H9 (cell line): Measurements from ENCODE around the gene SLC29A1. TPM values are rescaled to one million over a fixed set of nuclear protein-coding genes. Genes with fewer than 3 reads are reported as not detected.

Source experiments
- DNase-seq: peaks from one replicate; pipeline ENCODE4 v3.0.0-alpha.2; 2017
- H2AFZ ChIP-seq: one replicate; pipeline ENCODE4 v1.6.1; 2013; ENCODE audit warnings: mild to moderate bottlenecking, low read length, control low read depth, moderate library complexity
- H2AK5ac ChIP-seq: 2 replicates; pipeline ENCODE4 v1.6.1; 2013; ENCODE audit warnings: low read length, control low read depth, mixed read lengths; ENCODE audit not compliant: insufficient read length
- H2BK120ac ChIP-seq: one replicate; pipeline ENCODE4 v1.6.1; 2013; ENCODE audit warnings: low read depth, mild to moderate bottlenecking, low read length, control low read depth, inconsistent platforms; ENCODE audit not compliant: poor library complexity, severe bottlenecking
- H2BK12ac ChIP-seq: 2 replicates; pipeline ENCODE4 v1.6.1; 2013; ENCODE audit warnings: low read length, control low read depth, mixed read lengths, low read depth; ENCODE audit not compliant: insufficient read length
- H2BK15ac ChIP-seq: 2 replicates; pipeline ENCODE4 v1.6.1; 2013; ENCODE audit warnings: low read depth, low read length, control low read depth
- H2BK20ac ChIP-seq: one replicate; pipeline ENCODE4 v1.6.1; 2013; ENCODE audit warnings: low read depth, mild to moderate bottlenecking, low read length, control low read depth, inconsistent platforms; ENCODE audit not compliant: poor library complexity, severe bottlenecking
- H2BK5ac ChIP-seq: 2 replicates; pipeline ENCODE4 v1.6.1; 2013; ENCODE audit warnings: low read length, control low read depth, mixed read lengths; ENCODE audit not compliant: insufficient read length
- H3K14ac ChIP-seq: 2 replicates; pipeline ENCODE4 v1.6.1; 2013; ENCODE audit warnings: low read length, control low read depth; ENCODE audit not compliant: insufficient read depth
- H3K18ac ChIP-seq: 2 replicates; pipeline ENCODE4 v1.6.1; 2013; ENCODE audit warnings: low read depth, mild to moderate bottlenecking, mixed read lengths, low read length, control low read depth; ENCODE audit not compliant: insufficient read length
- H3K23ac ChIP-seq: 2 replicates; pipeline ENCODE4 v1.6.1; 2013; ENCODE audit warnings: low read length, control low read depth, mixed read lengths, low read depth; ENCODE audit not compliant: insufficient read length
- H3K23me2 ChIP-seq: 2 replicates; pipeline ENCODE4 v1.6.1; 2013; ENCODE audit warnings: low read depth, mild to moderate bottlenecking, mixed read lengths, low read length, control low read depth; ENCODE audit not compliant: insufficient read length, poor library complexity, severe bottlenecking
- H3K27ac ChIP-seq: 2 replicates; pipeline ENCODE4 v1.5.1; 2013; ENCODE audit warnings: low read length, control low read depth, mixed read lengths, low read depth; ENCODE audit not compliant: insufficient read length
- H3K27me3 ChIP-seq: 2 replicates; pipeline ENCODE4 v1.6.1; 2013; ENCODE audit warnings: low read length, control low read depth, inconsistent platforms; ENCODE audit not compliant: insufficient read depth
- H3K4ac ChIP-seq: 2 replicates; pipeline ENCODE4 v1.6.1; 2013; ENCODE audit warnings: low read depth, mild to moderate bottlenecking, control low read depth, inconsistent platforms, low read length, moderate library complexity
- H3K4me1 ChIP-seq: 2 replicates; pipeline ENCODE4 v1.6.1; 2013; ENCODE audit warnings: low read length, control low read depth, inconsistent platforms; ENCODE audit not compliant: insufficient read depth
- H3K4me2 ChIP-seq: 2 replicates; pipeline ENCODE4 v1.6.1; 2013; ENCODE audit warnings: low read length, control low read depth, mixed read lengths; ENCODE audit not compliant: insufficient read length, insufficient read depth
- H3K56ac ChIP-seq: 2 replicates; pipeline ENCODE4 v1.6.1; 2013; ENCODE audit warnings: low read depth, mild to moderate bottlenecking, mixed read lengths, low read length, control low read depth; ENCODE audit not compliant: insufficient read length
- H3K79me1 ChIP-seq: 2 replicates; pipeline ENCODE4 v1.6.1; 2013; ENCODE audit warnings: low read depth, mild to moderate bottlenecking, moderate library complexity, low read length, control low read depth, inconsistent platforms; ENCODE audit not compliant: insufficient read depth, poor library complexity, severe bottlenecking
- H3K79me2 ChIP-seq: 2 replicates; pipeline ENCODE4 v1.6.1; 2013; ENCODE audit warnings: low read length, control low read depth, inconsistent platforms; ENCODE audit not compliant: insufficient read depth
- H3K9ac ChIP-seq: 2 replicates; pipeline ENCODE4 v1.6.1; 2013; ENCODE audit warnings: low read length, control low read depth, mixed read lengths; ENCODE audit not compliant: insufficient read length; ENCODE audit errors: extremely low read depth
- H3K9me3 ChIP-seq: one replicate; pipeline ENCODE4 v1.6.1; 2013; ENCODE audit warnings: low read depth, low read length, inconsistent platforms; ENCODE audit not compliant: control insufficient read depth
- H3T11ph ChIP-seq: one replicate; pipeline ENCODE4 v1.6.1; 2013; ENCODE audit warnings: mild to moderate bottlenecking, low read length, control low read depth, inconsistent platforms
- H4K20me1 ChIP-seq: one replicate; pipeline ENCODE4 v1.6.1; 2013; ENCODE audit not compliant: control insufficient read depth, insufficient read length, insufficient read depth
- H4K5ac ChIP-seq: 2 replicates; pipeline ENCODE4 v1.6.1; 2013; ENCODE audit warnings: low read depth, mild to moderate bottlenecking, mixed read lengths, low read length, control low read depth; ENCODE audit not compliant: insufficient read length
- H4K8ac ChIP-seq: replicated peaks from 2 replicates; pipeline ENCODE4 v1.6.1; 2013; ENCODE audit warnings: low read length, control low read depth, mixed read lengths, low read depth; ENCODE audit not compliant: insufficient read length
- H4K91ac ChIP-seq: 2 replicates; pipeline ENCODE4 v1.6.1; 2013; ENCODE audit warnings: low read depth, mild to moderate bottlenecking, moderate library complexity, mixed read lengths, low read length, control low read depth; ENCODE audit not compliant: insufficient read length
- H3K27ac Mint-ChIP-seq, 3 experiments: 2 replicates in 2 of 3; 3 replicates in 1 of 3; pipeline ENCODE4 v1.8.0; 2020 to 2021; ENCODE audit warnings: mixed read lengths in 3 of 3, mild to moderate bottlenecking in 1 of 3, moderate library complexity in 1 of 3
- H3K27me3 Mint-ChIP-seq: 2 replicates; pipeline ENCODE4 v1.8.0; 2021; ENCODE audit warnings: low read depth, mild to moderate bottlenecking, moderate library complexity, mixed read lengths
- H3K36me3 Mint-ChIP-seq, 3 experiments: 2 replicates in 2 of 3; 3 replicates in 1 of 3; pipeline ENCODE4 v1.8.0; 2020 to 2021; ENCODE audit warnings: low read depth in 3 of 3, mixed read lengths in 3 of 3; ENCODE audit not compliant: insufficient read depth in 1 of 3
- H3K4me1 Mint-ChIP-seq, 2 experiments: 2 replicates each; pipeline ENCODE4 v1.8.0; 2020; ENCODE audit warnings: mixed read lengths in 2 of 2
- H3K4me3 Mint-ChIP-seq, 2 experiments: 2 replicates in 1 of 2; 3 replicates in 1 of 2; pipeline ENCODE4 v1.8.0; 2020 to 2021; ENCODE audit warnings: mild to moderate bottlenecking in 2 of 2, mixed read lengths in 2 of 2, moderate library complexity in 1 of 2
- H3K9me3 Mint-ChIP-seq, 2 experiments: 2 replicates in 1 of 2; 3 replicates in 1 of 2; pipeline ENCODE4 v1.8.0; 2020; ENCODE audit warnings: mild to moderate bottlenecking in 2 of 2, mixed read lengths in 2 of 2, moderate library complexity in 1 of 2
- WGBS: extraction: QIAGEN DNeasy Blood & Tissue Kit; methylation state at CpG from one replicate; pipeline ENCODE4 v1.1.7; 2013; ENCODE audit warnings: missing lambda C conversion rate, low lambda C conversion rate, mixed read lengths; ENCODE audit not compliant: insufficient read length; ENCODE audit errors: extremely low coverage; 5-methylcytosine and 5-hydroxymethylcytosine counted together
- total RNA-seq: library from RNA; stranded (reverse); gene quantifications from 2 replicates; pipeline ENCODE4 v1.2.1, GENCODE V29; 2021
- TF ChIP-seq, protein P1 (sequence below): fragments of 200-600 bp; sonication (generic); conservative IDR thresholded peaks from 3 replicates; pipeline ENCODE4 v1.8.0; 2021; ENCODE audit warnings: antibody characterized with exemption, mild to moderate bottlenecking

Gene SLC29A1
- total RNA-seq, 1 experiment from 2014 or later = 124 TPM

DNA sequence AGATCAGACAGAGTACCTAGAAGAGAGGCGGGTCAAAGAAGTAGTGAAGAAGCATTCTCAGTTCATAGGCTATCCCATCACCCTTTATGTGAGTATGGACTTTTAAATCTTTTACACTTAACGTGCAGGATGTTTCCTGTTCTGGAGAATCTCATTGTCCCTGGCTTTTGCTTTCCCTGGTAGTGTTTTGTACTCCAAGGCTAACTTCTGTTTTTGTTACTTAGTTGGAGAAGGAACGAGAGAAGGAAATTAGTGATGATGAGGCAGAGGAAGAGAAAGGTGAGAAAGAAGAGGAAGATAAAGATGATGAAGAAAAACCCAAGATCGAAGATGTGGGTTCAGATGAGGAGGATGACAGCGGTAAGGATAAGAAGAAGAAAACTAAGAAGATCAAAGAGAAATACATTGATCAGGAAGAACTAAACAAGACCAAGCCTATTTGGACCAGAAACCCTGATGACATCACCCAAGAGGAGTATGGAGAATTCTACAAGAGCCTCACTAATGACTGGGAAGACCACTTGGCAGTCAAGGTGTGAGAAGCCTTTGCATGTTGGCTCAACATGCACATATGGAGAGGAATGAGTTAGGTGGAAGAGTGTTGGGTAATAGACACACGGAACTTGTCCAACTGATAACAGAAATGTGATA lies 26.8 kb downstream of the SLC29A1 start:
- H3K23ac ChIP-seq = no peak overlapping the region
- H3T11ph ChIP-seq = no peak overlapping the region
- no peak overlapping the region for H2AFZ ChIP-seq
- H3K4me1 Mint-ChIP-seq = peaks cover 45 to 48% of the 10 kb centered on the region in 2 experiments
- no peak overlapping the region for H3K4ac ChIP-seq
- H3K56ac ChIP-seq = no peak overlapping the region
- H4K91ac ChIP-seq = no peak overlapping the region
- H3K27me3 ChIP-seq = no peaks in the 10 kb centered on the region
- H4K20me1 ChIP-seq = no peaks in the 10 kb centered on the region
- H2BK120ac ChIP-seq = no peak overlapping the region
- H2AK5ac ChIP-seq = no peak overlapping the region
- peak overlapping the region in 2 of 3 experiments; percentile 50 to 87; a peak in 4 of 7 replicates for H3K27ac Mint-ChIP-seq
- no peak overlapping the region for H4K5ac ChIP-seq
- peak overlapping the region; percentile 76 for H3K4me2 ChIP-seq
- no peak overlapping the region for H2BK15ac ChIP-seq
- H3K79me2 ChIP-seq = peaks cover 27% of the 10 kb centered on the region
- DNase-seq = no peak
- H3K4me1 ChIP-seq = peaks cover 11% of the 10 kb centered on the region; the same call in 1 of the 2 replicates
- WGBS = 92% methylated on average over 1 of the region's 6 CpGs
- peaks cover 68 to 82% (median 82%) of the 10 kb centered on the region in 3 experiments for H3K36me3 Mint-ChIP-seq
- no peak overlapping the region for H2BK5ac ChIP-seq
- H2BK20ac ChIP-seq = no peak overlapping the region
- H3K23me2 ChIP-seq = peaks cover 10% of the 10 kb centered on the region
- peak overlapping the region; percentile 21 to 99; a peak in 4 of 5 replicates for H3K4me3 Mint-ChIP-seq
- H3K27ac ChIP-seq = no peak overlapping the region
- peaks cover 3 to 4% of the 10 kb centered on the region in 2 experiments; a peak in 3 of 5 replicates for H3K9me3 Mint-ChIP-seq
- no peak overlapping the region for H3K9ac ChIP-seq
- TF ChIP-seq, protein P1, sequence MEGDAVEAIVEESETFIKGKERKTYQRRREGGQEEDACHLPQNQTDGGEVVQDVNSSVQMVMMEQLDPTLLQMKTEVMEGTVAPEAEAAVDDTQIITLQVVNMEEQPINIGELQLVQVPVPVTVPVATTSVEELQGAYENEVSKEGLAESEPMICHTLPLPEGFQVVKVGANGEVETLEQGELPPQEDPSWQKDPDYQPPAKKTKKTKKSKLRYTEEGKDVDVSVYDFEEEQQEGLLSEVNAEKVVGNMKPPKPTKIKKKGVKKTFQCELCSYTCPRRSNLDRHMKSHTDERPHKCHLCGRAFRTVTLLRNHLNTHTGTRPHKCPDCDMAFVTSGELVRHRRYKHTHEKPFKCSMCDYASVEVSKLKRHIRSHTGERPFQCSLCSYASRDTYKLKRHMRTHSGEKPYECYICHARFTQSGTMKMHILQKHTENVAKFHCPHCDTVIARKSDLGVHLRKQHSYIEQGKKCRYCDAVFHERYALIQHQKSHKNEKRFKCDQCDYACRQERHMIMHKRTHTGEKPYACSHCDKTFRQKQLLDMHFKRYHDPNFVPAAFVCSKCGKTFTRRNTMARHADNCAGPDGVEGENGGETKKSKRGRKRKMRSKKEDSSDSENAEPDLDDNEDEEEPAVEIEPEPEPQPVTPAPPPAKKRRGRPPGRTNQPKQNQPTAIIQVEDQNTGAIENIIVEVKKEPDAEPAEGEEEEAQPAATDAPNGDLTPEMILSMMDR = no peak
- no peak overlapping the region for H3K14ac ChIP-seq
- H3K27me3 Mint-ChIP-seq = peaks cover 4% of the 10 kb centered on the region
- no peaks in the 10 kb centered on the region for H3K79me1 ChIP-seq
- H4K8ac ChIP-seq = no peak overlapping the region
- no peaks in the 10 kb centered on the region for H3K9me3 ChIP-seq
- H3K18ac ChIP-seq = no peak overlapping the region
- H2BK12ac ChIP-seq = no peak overlapping the region
